ENCODE data around the gene ADNP.
A peak's percentile ranks its signal among the peaks of the same experiment; 100 is the strongest.

The ADNP gene

DNA sequence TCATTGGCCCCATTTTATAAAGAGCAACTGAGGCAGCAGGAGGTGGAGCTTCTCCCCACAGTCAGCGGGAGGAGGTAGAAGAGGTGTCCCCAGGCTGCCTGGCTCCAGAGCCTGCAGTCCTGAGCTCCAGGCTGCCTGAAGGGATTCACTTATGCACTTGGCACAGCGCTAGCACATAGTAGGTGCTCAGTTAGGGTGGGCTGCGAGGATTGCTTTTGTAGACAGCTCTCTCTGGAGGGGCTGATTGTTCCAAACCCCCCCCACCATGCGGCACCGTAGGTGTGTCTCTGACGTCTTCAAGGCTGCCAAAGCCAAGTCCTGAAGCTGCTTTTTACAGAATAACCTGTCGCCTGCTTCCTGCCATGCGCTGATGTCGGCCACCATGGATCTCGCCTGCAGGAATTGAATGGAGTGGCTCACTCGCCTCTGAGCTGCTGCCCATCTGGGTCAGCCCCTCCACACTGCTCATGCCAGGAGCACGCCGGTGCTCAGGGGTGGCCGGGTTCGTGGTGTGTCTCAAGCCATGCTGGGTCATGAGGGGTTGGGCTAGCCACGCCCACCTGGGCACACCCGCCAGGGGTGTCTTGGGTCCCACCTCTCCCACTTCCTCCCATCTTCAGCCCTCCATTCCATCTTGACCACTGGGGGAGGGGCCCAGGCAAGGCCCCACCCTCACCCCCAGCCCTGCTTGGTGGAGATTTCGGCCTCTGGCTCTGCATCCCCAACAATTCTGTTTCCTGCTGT is 76.6 kb downstream of the ADNP start:
- Mint-ChIP-seq H3K27ac (no peak overlapping the region), H3K4me1 (no peaks in the 10 kb centered on the region), H3K36me3 (no peaks in the 10 kb centered on the region), H3K9me3 (no peaks in the 10 kb centered on the region), H3K27me3 (no peaks in the 10 kb centered on the region), H3K4me3 (no peak overlapping the region)
- CTCF ChIA-PET, result no interaction called here
- no peak for DNase-seq

DNA sequence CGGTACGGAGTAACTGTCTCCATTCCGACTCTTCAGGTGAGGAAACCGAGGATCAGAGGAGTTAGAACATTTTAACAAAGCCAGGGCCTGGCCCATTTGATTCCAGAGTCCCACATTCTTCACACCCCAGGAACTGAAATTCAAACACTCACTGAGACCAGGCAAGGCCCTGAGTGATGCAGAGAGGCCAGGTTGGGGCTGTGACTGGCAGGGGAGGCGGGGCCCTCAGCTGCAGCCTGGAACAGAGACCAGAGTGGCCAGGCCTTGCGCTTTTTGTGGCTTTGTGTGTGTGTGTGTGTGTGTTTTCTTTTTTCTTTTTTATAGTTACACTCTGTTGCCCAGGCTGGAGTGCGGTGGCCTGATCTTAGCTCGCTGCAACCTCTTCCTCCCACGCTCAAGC is 79.2 kb downstream of the ADNP start:
- no peaks in the 10 kb centered on the region for H3K36me3 Mint-ChIP-seq
- CTCF ChIA-PET, result no interaction called here
- H3K27ac Mint-ChIP-seq, result no peak overlapping the region
- H3K9me3 Mint-ChIP-seq, result no peaks in the 10 kb centered on the region
- H3K27me3 Mint-ChIP-seq, result no peaks in the 10 kb centered on the region
- DNase-seq, result no peak
- H3K4me3 Mint-ChIP-seq, result no peak overlapping the region
- no peaks in the 10 kb centered on the region for H3K4me1 Mint-ChIP-seq

GRCh38 chr20:50850721-50851286 is 80.4 kb downstream of the ADNP start:
- Mint-ChIP-seq H3K27me3 (no peaks in the 10 kb centered on the region), H3K27ac (no peak overlapping the region), H3K4me3 (no peak overlapping the region), H3K4me1 (no peaks in the 10 kb centered on the region), H3K9me3 (no peaks in the 10 kb centered on the region), H3K36me3 (no peaks in the 10 kb centered on the region)
- DNase-seq, result no peak
- CTCF ChIA-PET, result interaction anchor here (0.6 kb wide), 1 partner anchor 44 kb away, joined by 3 read pairs; no protein-coding TSS in a partner anchor

- no peak overlapping the region for H3K27ac Mint-ChIP-seq
- no peak overlapping the region for H3K4me3 Mint-ChIP-seq
- CTCF ChIA-PET, result interaction anchor here (0.9 to 1.3 kb wide), 2 partner anchors 54 to 80 kb away, joined by 4 to 6 read pairs; partner anchors contain the start of gene BCAS4
- no peak for DNase-seq
- no peaks in the 10 kb centered on the region for H3K27me3 Mint-ChIP-seq
- H3K4me1 Mint-ChIP-seq, result peaks cover 11% of the 10 kb centered on the region
- no peaks in the 10 kb centered on the region for H3K9me3 Mint-ChIP-seq
- no peaks in the 10 kb centered on the region for H3K36me3 Mint-ChIP-seq
Observed at GRCh38 chr20:50848846-50849673, 82.2 kb downstream of the ADNP start.

GRCh38 chr20:50848341-50848808 is 82.9 kb downstream of the ADNP start:
- Mint-ChIP-seq H3K4me1 (peaks cover 11% of the 10 kb centered on the region), H3K4me3 (no peak overlapping the region), H3K9me3 (no peaks in the 10 kb centered on the region), H3K27ac (no peak overlapping the region), H3K36me3 (no peaks in the 10 kb centered on the region), H3K27me3 (no peaks in the 10 kb centered on the region)
- no peak for DNase-seq
- CTCF ChIA-PET, result interaction anchor here (0.9 to 1.3 kb wide), 2 partner anchors 54 to 81 kb away, joined by 4 to 6 read pairs; partner anchors contain the start of gene BCAS4

DNA sequence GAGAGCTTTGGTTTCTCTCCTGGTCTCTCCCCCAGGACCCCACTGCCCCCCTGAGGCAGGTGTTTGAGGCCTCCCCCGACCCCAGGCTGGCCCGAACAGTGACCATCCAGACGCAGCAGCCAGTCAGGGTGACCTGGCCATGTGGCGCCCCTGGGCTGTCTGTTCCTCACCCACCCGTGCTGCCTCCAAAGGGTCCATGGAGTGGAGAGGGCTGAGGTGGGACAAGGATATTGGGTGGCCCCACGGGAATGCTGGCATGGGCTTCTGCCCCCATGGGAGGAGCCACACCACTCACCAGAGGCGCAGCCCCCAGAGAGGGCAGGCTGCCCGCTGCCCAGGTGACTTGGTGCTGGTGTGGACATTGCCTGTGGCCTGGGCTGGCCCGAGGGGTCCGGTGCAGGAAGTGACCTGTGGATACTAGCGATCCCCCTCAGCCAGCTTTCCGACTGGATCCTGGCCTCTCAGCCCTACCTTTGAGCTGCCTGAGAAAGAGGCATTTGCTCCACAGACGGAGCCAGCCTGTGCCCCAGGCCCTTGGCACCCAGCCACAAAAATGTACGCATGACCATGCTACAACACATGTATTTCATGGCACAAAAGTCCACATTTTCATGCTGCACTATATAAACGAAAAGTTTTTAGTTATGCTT is 85.5 kb downstream of the ADNP start:
- CTCF ChIA-PET, result no interaction called here
- no peak for DNase-seq
- Mint-ChIP-seq H3K4me1 (peaks cover 11% of the 10 kb centered on the region), H3K36me3 (no peaks in the 10 kb centered on the region), H3K27me3 (no peaks in the 10 kb centered on the region), H3K4me3 (no peak overlapping the region), H3K9me3 (no peaks in the 10 kb centered on the region), H3K27ac (no peak overlapping the region)

DNA sequence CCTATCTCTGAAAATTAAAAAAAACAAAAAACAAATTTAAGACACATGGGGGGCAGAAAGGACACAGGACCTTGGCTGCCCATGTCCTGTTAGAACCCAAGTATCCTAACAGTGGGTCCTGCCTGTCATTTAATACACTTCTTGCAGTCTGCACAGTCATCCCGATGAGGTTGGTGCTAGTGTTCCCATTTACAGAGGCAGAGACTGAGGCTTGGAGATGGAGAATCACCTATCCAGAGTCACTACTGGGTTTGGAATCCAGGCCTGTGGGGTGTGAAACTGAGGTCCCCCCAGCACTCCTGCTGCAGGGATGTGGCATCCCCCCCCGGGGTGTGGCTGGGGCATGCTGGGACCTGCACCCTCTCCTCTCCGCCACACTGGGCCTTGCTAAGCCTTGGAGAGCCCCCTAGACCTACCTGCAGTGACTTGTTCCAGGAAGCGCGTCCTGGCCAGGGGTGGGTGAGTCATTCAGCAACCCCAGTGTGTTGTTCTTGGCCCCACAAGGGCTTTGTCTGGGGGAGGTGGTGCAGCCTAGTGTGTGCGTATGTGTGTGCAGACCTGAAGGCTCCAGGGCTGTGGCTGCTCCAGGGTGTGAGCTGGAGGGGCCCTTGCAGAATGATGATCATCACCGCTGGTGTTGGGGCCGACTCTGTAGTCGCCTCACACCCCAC is 86.7 kb downstream of the ADNP start:
- Mint-ChIP-seq H3K4me3 (no peak overlapping the region), H3K36me3 (no peaks in the 10 kb centered on the region), H3K4me1 (peaks cover 11% of the 10 kb centered on the region), H3K27me3 (no peaks in the 10 kb centered on the region), H3K27ac (peak overlapping the region; percentile 49), H3K9me3 (no peaks in the 10 kb centered on the region)
- peak; percentile 55 for DNase-seq
- CTCF ChIA-PET, result no interaction called here

DNA sequence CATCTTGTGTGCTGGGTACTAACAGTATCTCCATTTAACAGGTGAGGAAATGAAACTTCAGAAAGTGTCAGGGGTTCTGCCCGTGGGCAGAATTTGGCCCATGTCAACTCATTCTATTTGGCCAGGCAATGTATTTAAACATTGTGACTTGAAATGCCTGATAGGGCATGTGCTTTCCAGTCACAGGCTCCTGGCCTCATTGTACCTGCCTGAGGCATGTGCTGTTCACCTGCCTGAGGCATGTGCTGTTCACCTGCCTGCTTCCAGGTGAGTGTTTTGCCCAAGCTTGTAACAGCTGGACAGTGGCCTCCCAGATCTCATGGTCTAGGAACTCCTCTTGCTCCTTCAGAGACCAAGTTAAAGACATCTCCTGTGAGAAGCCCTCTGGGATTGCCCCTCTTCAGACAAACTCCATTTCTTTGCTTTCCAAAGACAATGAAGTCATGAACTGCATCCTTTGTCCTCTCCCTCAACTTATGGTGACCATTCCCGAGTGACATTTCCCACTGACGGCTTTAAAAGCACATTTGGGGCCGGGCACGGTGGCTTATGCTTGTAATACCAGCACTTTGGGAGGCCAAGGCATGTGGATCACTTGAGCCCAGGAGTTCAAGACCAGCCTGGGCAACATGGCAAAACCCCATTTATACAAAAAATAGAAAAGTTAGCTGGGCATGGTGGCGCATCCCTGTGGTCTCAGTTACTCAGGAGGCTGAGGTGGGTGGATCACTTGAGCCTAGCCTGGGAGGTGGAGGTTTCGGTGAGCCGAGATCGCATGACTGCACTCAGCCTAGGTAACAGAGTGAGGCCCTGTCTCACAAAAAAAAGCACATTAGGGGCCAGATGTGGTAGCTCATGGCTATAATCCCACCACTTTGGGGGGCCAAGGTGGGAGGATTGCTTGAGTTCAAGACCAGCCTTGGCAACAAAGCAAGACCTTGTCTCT is 87.6 kb downstream of the ADNP start:
- H3K27me3 Mint-ChIP-seq, result no peaks in the 10 kb centered on the region
- H3K4me1 Mint-ChIP-seq, result peaks cover 13% of the 10 kb centered on the region
- DNase-seq, result no peak
- CTCF ChIA-PET, result interaction anchor here (1.6 kb wide), 1 partner anchor 49 kb away, joined by 4 read pairs; the partner anchor contains the start of gene BCAS4
- H3K9me3 Mint-ChIP-seq, result no peaks in the 10 kb centered on the region
- no peaks in the 10 kb centered on the region for H3K36me3 Mint-ChIP-seq
- H3K4me3 Mint-ChIP-seq, result no peak overlapping the region
- H3K27ac Mint-ChIP-seq, result peak overlapping the region; percentile 49

DNA sequence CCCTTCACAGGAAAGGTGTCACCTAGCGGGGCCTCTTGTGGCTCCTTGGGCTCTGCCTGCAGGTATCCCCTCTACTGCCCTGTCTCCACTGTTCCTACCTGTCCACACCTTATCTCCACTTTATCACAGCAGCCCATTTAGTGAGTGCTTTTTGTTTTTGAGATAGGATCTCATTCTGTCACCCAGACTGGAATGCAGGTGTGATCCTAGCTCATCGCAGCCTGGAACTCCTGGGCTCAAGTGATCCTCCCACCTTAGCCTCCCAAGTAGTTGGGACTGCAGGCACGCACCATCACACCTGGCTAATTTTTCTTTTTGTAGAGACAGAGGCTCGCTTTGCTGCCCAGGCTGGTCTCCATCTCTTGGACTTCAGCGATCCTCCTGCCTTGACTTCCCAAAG is 88.4 kb downstream of the ADNP start:
- CTCF ChIA-PET, result interaction anchor here (1.6 kb wide), 1 partner anchor 48 kb away, joined by 4 read pairs; the partner anchor contains the start of gene BCAS4
- Mint-ChIP-seq H3K27ac (no peak overlapping the region), H3K9me3 (no peaks in the 10 kb centered on the region), H3K36me3 (no peaks in the 10 kb centered on the region), H3K4me3 (no peak overlapping the region), H3K4me1 (peaks cover 13% of the 10 kb centered on the region), H3K27me3 (no peaks in the 10 kb centered on the region)
- no peak for DNase-seq
